8988T (cell line): ENCODE results near the gene PLAC1.
A peak's percentile ranks its signal among the peaks of the same experiment; 100 is the strongest.

Source experiments
- DNase-seq: peaks from one replicate; pipeline ENCODE4 v3.0.0; 2011

PLAC1 gene

GRCh38 chrX:134669378-134670098, 11.3 kb upstream of the PLAC1 start:
- peak; percentile 51 for DNase-seq

- DNase-seq: no peak
Measured at GRCh38 chrX:134664202-134664601, 5.9 kb upstream of the PLAC1 start.

GRCh38 chrX:134661295-134661694, 3.0 kb upstream of the PLAC1 start:
- DNase-seq: no peak

GRCh38 chrX:134660627-134661026, 2.4 kb upstream of the PLAC1 start:
- DNase-seq: no peak

- DNase-seq: no peak
Measured at GRCh38 chrX:134659761-134660160, 1.5 kb upstream of the PLAC1 start.

GRCh38 chrX:134658760-134659023, 421 bp upstream of the PLAC1 start:
- DNase-seq: no peak

- no peak for DNase-seq
Measured at GRCh38 chrX:134654398-134655012, 3.8 kb downstream of the PLAC1 start.

GRCh38 chrX:134653835-134654234, 4.4 kb downstream of the PLAC1 start:
- DNase-seq: no peak

GRCh38 chrX:134650701-134651100, 7.6 kb downstream of the PLAC1 start:
- no peak for DNase-seq

GRCh38 chrX:134649770-134650169, 8.5 kb downstream of the PLAC1 start:
- DNase-seq: no peak

GRCh38 chrX:134647477-134647877, 10.8 kb downstream of the PLAC1 start:
- DNase-seq: no peak

GRCh38 chrX:134646691-134647090, 11.6 kb downstream of the PLAC1 start:
- DNase-seq: no peak

GRCh38 chrX:134645936-134646543, 12.2 kb downstream of the PLAC1 start:
- DNase-seq: no peak

- no peak for DNase-seq
Measured at GRCh38 chrX:134642386-134642785, 15.9 kb downstream of the PLAC1 start.

- no peak for DNase-seq
Measured at GRCh38 chrX:134641346-134641745, 16.9 kb downstream of the PLAC1 start.

GRCh38 chrX:134640914-134641313, 17.4 kb downstream of the PLAC1 start:
- DNase-seq: no peak

GRCh38 chrX:134636851-134637250, 21.4 kb downstream of the PLAC1 start:
- DNase-seq: no peak

- no peak for DNase-seq
Measured at GRCh38 chrX:134634691-134635090, 23.6 kb downstream of the PLAC1 start.

- no peak for DNase-seq
Measured at GRCh38 chrX:134633832-134634231, 24.4 kb downstream of the PLAC1 start.

GRCh38 chrX:134633394-134633793, 24.9 kb downstream of the PLAC1 start:
- no peak for DNase-seq

- no peak for DNase-seq
Measured at GRCh38 chrX:134632355-134632754, 25.9 kb downstream of the PLAC1 start.

- DNase-seq: no peak
Measured at GRCh38 chrX:134631426-134632346, 26.6 kb downstream of the PLAC1 start.

- no peak for DNase-seq
Measured at GRCh38 chrX:134628663-134629062, 29.6 kb downstream of the PLAC1 start.

GRCh38 chrX:134626434-134626833, 31.8 kb downstream of the PLAC1 start:
- no peak for DNase-seq
